Measurements from ENCODE around the gene RUNX1. TPM values are rescaled to one million over a fixed set of nuclear protein-coding genes. Genes with fewer than 3 reads are reported as not detected.

Gene RUNX1
- total and polyA plus RNA-seq, 10 of the 15 experiments (the other 5 are each of a cell fraction or from before 2014, with no cell fraction given): 0.90 to 15.2 (median 4.1) TPM

GRCh38 chr21:34795175-34795547, 253.9 kb downstream of the RUNX1 start (continued):
- TF ChIP-seq E2F8 (IDR thresholded peaks at IDR 0.05; ENCODE audit: low read depth, partially characterized antibody) (no peak), ATF7 (IDR thresholded peaks at IDR 0.05; ENCODE audit: low read depth) (no peak), BCL3 (IDR thresholded peaks at IDR 0.05; ENCODE audit: borderline replicate concordance, insufficient read depth, low read depth, low read length, poor library complexity, severe bottlenecking) (no peak), RELA (IDR thresholded peaks at IDR 0.05; ENCODE audit: borderline replicate concordance, partially characterized antibody) (no peak), STAT3 (IDR thresholded peaks at IDR 0.05; ENCODE audit: low read depth, low read length) (no peak), SIX5 (IDR thresholded peaks at IDR 0.05; ENCODE audit: low read depth, low read length, severe bottlenecking) (no peak), MTA2 (IDR thresholded peaks at IDR 0.05; ENCODE audit: low read depth) (no peak), ZNF217 (IDR thresholded peaks at IDR 0.05) (no peak), EP300 (IDR thresholded peaks at IDR 0.05; ENCODE audit: borderline replicate concordance in 1 of 2, control insufficient read depth in 1 of 2, low read depth in 2 of 2, low read length in 2 of 2) (no peak)

Data from GM12878 (cell line).